ENCODE results near the gene CDKN2A.
"Not testable (repeated sequence)": the region's sequence is repeated elsewhere in the genome, so short reads cannot be mapped to it uniquely, and the experiment has no call there.

The CDKN2A gene

GRCh38 chr9:21964925-21965385 is 29.2 kb downstream of the CDKN2A start:
- H3K36me3 Mint-ChIP-seq (ENCODE audit: low read depth): peaks cover 10% of the 10 kb centered on the region
- peak; percentile 64 for DNase-seq
- peak; percentile 71 for ATAC-seq
- H3K9me3 Mint-ChIP-seq: peaks cover 20% of the 10 kb centered on the region
- H3K27ac Mint-ChIP-seq: peak overlapping the region; percentile 59
- peaks cover 28% of the 10 kb centered on the region for H3K4me1 Mint-ChIP-seq
- H3K27me3 Mint-ChIP-seq: peaks cover 93% of the 10 kb centered on the region
- H3K4me3 Mint-ChIP-seq: peak overlapping the region; percentile 63

- H3K9me3 Mint-ChIP-seq: peaks cover under 1% of the 10 kb centered on the region
- DNase-seq: no peak
- H3K4me1 Mint-ChIP-seq: peaks cover 16% of the 10 kb centered on the region
- no peaks in the 10 kb centered on the region for H3K36me3 Mint-ChIP-seq (ENCODE audit: low read depth)
- no peak for ATAC-seq
- no peak overlapping the region for H3K4me3 Mint-ChIP-seq
- H3K27ac Mint-ChIP-seq: no peak overlapping the region
- peaks cover 61% of the 10 kb centered on the region for H3K27me3 Mint-ChIP-seq
Measured at GRCh38 chr9:21961569-21961968, 32.6 kb downstream of the CDKN2A start.

GRCh38 chr9:21959268-21959667 is 34.9 kb downstream of the CDKN2A start:
- not testable (repeated sequence) for H3K9me3 Mint-ChIP-seq; H3K36me3 Mint-ChIP-seq (ENCODE audit: low read depth); H3K4me3 Mint-ChIP-seq; DNase-seq; ATAC-seq; H3K4me1 Mint-ChIP-seq; H3K27ac Mint-ChIP-seq
- peaks cover 39% of the 10 kb centered on the region for H3K27me3 Mint-ChIP-seq

- peaks cover 35% of the 10 kb centered on the region for H3K27me3 Mint-ChIP-seq
- H3K9me3 Mint-ChIP-seq: no peaks in the 10 kb centered on the region
- no peak overlapping the region for H3K4me3 Mint-ChIP-seq
- H3K36me3 Mint-ChIP-seq (ENCODE audit: low read depth): no peaks in the 10 kb centered on the region
- H3K27ac Mint-ChIP-seq: no peak overlapping the region
- DNase-seq (no peak), ATAC-seq (peak; percentile 54)
- no peaks in the 10 kb centered on the region for H3K4me1 Mint-ChIP-seq
Measured at GRCh38 chr9:21958833-21959232, 35.4 kb downstream of the CDKN2A start.

GRCh38 chr9:21945606-21946005 is 48.6 kb downstream of the CDKN2A start:
- DNase-seq: no peak
- Mint-ChIP-seq H3K9me3 (no peaks in the 10 kb centered on the region), H3K4me3 (no peak overlapping the region), H3K36me3 (ENCODE audit: low read depth) (no peaks in the 10 kb centered on the region), H3K27ac (no peak overlapping the region), H3K27me3 (peaks cover 11% of the 10 kb centered on the region), H3K4me1 (no peaks in the 10 kb centered on the region)
- no peak for ATAC-seq

GRCh38 chr9:21943464-21943863 is 50.7 kb downstream of the CDKN2A start:
- no peak overlapping the region for H3K27ac Mint-ChIP-seq
- H3K9me3 Mint-ChIP-seq: no peaks in the 10 kb centered on the region
- no peaks in the 10 kb centered on the region for H3K36me3 Mint-ChIP-seq (ENCODE audit: low read depth)
- H3K27me3 Mint-ChIP-seq: peaks cover 6% of the 10 kb centered on the region
- ATAC-seq (no peak), DNase-seq (no peak)
- no peaks in the 10 kb centered on the region for H3K4me1 Mint-ChIP-seq
- no peak overlapping the region for H3K4me3 Mint-ChIP-seq

GRCh38 chr9:21941337-21941995 is 52.7 kb downstream of the CDKN2A start:
- no peak for DNase-seq
- no peaks in the 10 kb centered on the region for H3K4me1 Mint-ChIP-seq
- peaks cover 3% of the 10 kb centered on the region for H3K36me3 Mint-ChIP-seq (ENCODE audit: low read depth)
- no peak for ATAC-seq
- H3K4me3 Mint-ChIP-seq: no peak overlapping the region
- no peaks in the 10 kb centered on the region for H3K9me3 Mint-ChIP-seq
- H3K27me3 Mint-ChIP-seq: peaks cover 2% of the 10 kb centered on the region
- H3K27ac Mint-ChIP-seq: no peak overlapping the region

- ATAC-seq (no peak), DNase-seq (no peak)
- H3K36me3 Mint-ChIP-seq (ENCODE audit: low read depth): peaks cover 3% of the 10 kb centered on the region
- H3K27me3 Mint-ChIP-seq: no peaks in the 10 kb centered on the region
- no peak overlapping the region for H3K27ac Mint-ChIP-seq
- H3K4me1 Mint-ChIP-seq: no peaks in the 10 kb centered on the region
- H3K9me3 Mint-ChIP-seq: no peaks in the 10 kb centered on the region
- no peak overlapping the region for H3K4me3 Mint-ChIP-seq
Measured at GRCh38 chr9:21936161-21936560, 58.0 kb downstream of the CDKN2A start.

- DNase-seq (no peak), ATAC-seq (no peak)
- H3K27ac Mint-ChIP-seq: no peak overlapping the region
- H3K9me3 Mint-ChIP-seq: no peaks in the 10 kb centered on the region
- H3K4me1 Mint-ChIP-seq: no peaks in the 10 kb centered on the region
- no peak overlapping the region for H3K4me3 Mint-ChIP-seq
- H3K27me3 Mint-ChIP-seq: no peaks in the 10 kb centered on the region
- peaks cover 7% of the 10 kb centered on the region for H3K36me3 Mint-ChIP-seq (ENCODE audit: low read depth)
Measured at GRCh38 chr9:21935631-21936030, 58.6 kb downstream of the CDKN2A start.

- no peaks in the 10 kb centered on the region for H3K9me3 Mint-ChIP-seq
Measured at GRCh38 chr9:21933865-21934264, 60.3 kb downstream of the CDKN2A start.

GRCh38 chr9:21933281-21933680 is 60.9 kb downstream of the CDKN2A start:
- Mint-ChIP-seq H3K27ac (no peak overlapping the region), H3K27me3 (no peaks in the 10 kb centered on the region), H3K4me1 (no peaks in the 10 kb centered on the region), H3K9me3 (no peaks in the 10 kb centered on the region), H3K4me3 (no peak overlapping the region), H3K36me3 (ENCODE audit: low read depth) (peaks cover 7% of the 10 kb centered on the region)
- ATAC-seq (no peak), DNase-seq (no peak)

More at GRCh38 chr9:21933865-21934264, 60.3 kb downstream of the CDKN2A start:
- no peak overlapping the region for H3K27ac Mint-ChIP-seq
- H3K27me3 Mint-ChIP-seq: no peaks in the 10 kb centered on the region
- no peak for ATAC-seq
- no peak overlapping the region for H3K4me3 Mint-ChIP-seq
- H3K4me1 Mint-ChIP-seq: no peaks in the 10 kb centered on the region
- peaks cover 7% of the 10 kb centered on the region for H3K36me3 Mint-ChIP-seq (ENCODE audit: low read depth)
- DNase-seq: no peak

- H3K36me3 Mint-ChIP-seq (ENCODE audit: low read depth): peaks cover 4% of the 10 kb centered on the region
- H3K4me3 Mint-ChIP-seq: no peak overlapping the region
- no peak overlapping the region for H3K27ac Mint-ChIP-seq
- no peaks in the 10 kb centered on the region for H3K4me1 Mint-ChIP-seq
- ATAC-seq: no peak
- H3K9me3 Mint-ChIP-seq: no peaks in the 10 kb centered on the region
- no peak for DNase-seq
- no peaks in the 10 kb centered on the region for H3K27me3 Mint-ChIP-seq
Measured at GRCh38 chr9:21931428-21931827, 62.8 kb downstream of the CDKN2A start.

- no peak overlapping the region for H3K4me3 Mint-ChIP-seq
- no peak overlapping the region for H3K27ac Mint-ChIP-seq
- H3K9me3 Mint-ChIP-seq: no peaks in the 10 kb centered on the region
- H3K36me3 Mint-ChIP-seq (ENCODE audit: low read depth): peaks cover 4% of the 10 kb centered on the region
- no peak for DNase-seq
- no peaks in the 10 kb centered on the region for H3K27me3 Mint-ChIP-seq
- H3K4me1 Mint-ChIP-seq: no peaks in the 10 kb centered on the region
- ATAC-seq: no peak
Measured at GRCh38 chr9:21927752-21928151, 66.4 kb downstream of the CDKN2A start.

GRCh38 chr9:21923694-21924093 is 70.5 kb downstream of the CDKN2A start:
- Mint-ChIP-seq H3K27me3 (no peaks in the 10 kb centered on the region), H3K4me1 (peaks cover 17% of the 10 kb centered on the region), H3K4me3 (no peak overlapping the region), H3K9me3 (peaks cover 3% of the 10 kb centered on the region), H3K27ac (no peak overlapping the region), H3K36me3 (ENCODE audit: low read depth) (peaks cover 2% of the 10 kb centered on the region)
- ATAC-seq (no peak), DNase-seq (no peak)

GRCh38 chr9:21919377-21920362 is 74.5 kb downstream of the CDKN2A start:
- H3K9me3 Mint-ChIP-seq: peaks cover 27% of the 10 kb centered on the region

More at GRCh38 chr9:21919377-21920362, 74.5 kb downstream of the CDKN2A start:
- Mint-ChIP-seq H3K4me3 (no peak overlapping the region), H3K27me3 (no peaks in the 10 kb centered on the region), H3K36me3 (ENCODE audit: low read depth) (peaks cover 7% of the 10 kb centered on the region), H3K4me1 (peaks cover 18% of the 10 kb centered on the region), H3K27ac (peak overlapping the region; percentile 35)
- no peak for ATAC-seq
- DNase-seq: no peak

Measured in activated naive CD8-positive, alpha-beta T cell treated with anti-CD3 and anti-CD28 coated beads, Interleukin-2, amount 50 U/mL, for 24 hours (primary cell).